Measurements from ENCODE around the gene MRPS7.

The MRPS7 gene

GRCh38 chr17:75241143-75241430 lies 20.6 kb upstream of the MRPS7 start:
- TF ChIP-seq NFIC (IDR thresholded peaks at IDR 0.05) (no peak), MAX (IDR thresholded peaks at IDR 0.05) (no peak), CEBPB (IDR thresholded peaks at IDR 0.05) (no peak)

- TF ChIP-seq TAF1 (IDR thresholded peaks at IDR 0.05; ENCODE audit: low read depth) (no peak), REST (IDR thresholded peaks at IDR 0.05; ENCODE audit: low read depth) (no peak), NFIC (IDR thresholded peaks at IDR 0.05) (no peak), EP300 (IDR thresholded peaks at IDR 0.05; ENCODE audit: borderline replicate concordance) (no peak), CEBPB (IDR thresholded peaks at IDR 0.05) (no peak), YY1 (IDR thresholded peaks at IDR 0.05; ENCODE audit: low read depth) (no peak), RAD21 (IDR thresholded peaks at IDR 0.05; ENCODE audit: low read depth) (no peak), MAX (IDR thresholded peaks at IDR 0.05) (no peak), ZBTB7A (IDR thresholded peaks at IDR 0.05; ENCODE audit: low read depth) (no peak), EGR1 (IDR thresholded peaks at IDR 0.05) (no peak), TCF12 (IDR thresholded peaks at IDR 0.05; ENCODE audit: low read depth) (no peak), TEAD4 (IDR thresholded peaks at IDR 0.05) (no peak), USF1 (IDR thresholded peaks at IDR 0.05) (no peak), FOXM1 (IDR thresholded peaks at IDR 0.05; ENCODE audit: borderline replicate concordance, low read depth) (no peak), CREB1 (IDR thresholded peaks at IDR 0.05; ENCODE audit: low read depth) (no peak)
Measured at GRCh38 chr17:75241502-75241901, 20.2 kb upstream of the MRPS7 start.

- no peak for TF ChIP-seq TCF12 (IDR thresholded peaks at IDR 0.05; ENCODE audit: low read depth)
- no peak for TF ChIP-seq REST (IDR thresholded peaks at IDR 0.05; ENCODE audit: low read depth)
- no peak for TF ChIP-seq NFIC (IDR thresholded peaks at IDR 0.05)
- no peak for TF ChIP-seq ZBTB7A (IDR thresholded peaks at IDR 0.05; ENCODE audit: low read depth)
- TF ChIP-seq MAX (IDR thresholded peaks at IDR 0.05), result no peak
- no peak for TF ChIP-seq CEBPB (IDR thresholded peaks at IDR 0.05)
Measured at GRCh38 chr17:75241996-75242460, 19.7 kb upstream of the MRPS7 start.

- TF ChIP-seq NFIC (IDR thresholded peaks at IDR 0.05), result no peak
- no peak for TF ChIP-seq MAX (IDR thresholded peaks at IDR 0.05)
- no peak for TF ChIP-seq TCF12 (IDR thresholded peaks at IDR 0.05; ENCODE audit: low read depth)
- TF ChIP-seq YY1 (IDR thresholded peaks at IDR 0.05; ENCODE audit: low read depth), result no peak
- no peak for TF ChIP-seq USF1 (IDR thresholded peaks at IDR 0.05)
Measured at GRCh38 chr17:75242461-75243042, 19.1 kb upstream of the MRPS7 start.

- TF ChIP-seq FOXM1 (IDR thresholded peaks at IDR 0.05; ENCODE audit: borderline replicate concordance, low read depth) (no peak), TEAD4 (IDR thresholded peaks at IDR 0.05) (no peak), EP300 (IDR thresholded peaks at IDR 0.05; ENCODE audit: borderline replicate concordance) (no peak), USF1 (IDR thresholded peaks at IDR 0.05) (no peak), MAX (IDR thresholded peaks at IDR 0.05) (no peak), TAF1 (IDR thresholded peaks at IDR 0.05; ENCODE audit: low read depth) (no peak), YY1 (IDR thresholded peaks at IDR 0.05; ENCODE audit: low read depth) (no peak), NFIC (IDR thresholded peaks at IDR 0.05) (no peak), REST (IDR thresholded peaks at IDR 0.05; ENCODE audit: low read depth) (no peak), CEBPB (IDR thresholded peaks at IDR 0.05) (no peak), RAD21 (IDR thresholded peaks at IDR 0.05; ENCODE audit: low read depth) (no peak), TCF12 (IDR thresholded peaks at IDR 0.05; ENCODE audit: low read depth) (no peak), ZBTB7A (IDR thresholded peaks at IDR 0.05; ENCODE audit: low read depth) (no peak), CREB1 (IDR thresholded peaks at IDR 0.05; ENCODE audit: low read depth) (no peak)
Measured at GRCh38 chr17:75244133-75244866, 17.4 kb upstream of the MRPS7 start.
